Measurements from ENCODE around the gene APOBEC3H. TPM values are rescaled to one million over a fixed set of nuclear protein-coding genes. Genes with fewer than 3 reads are reported as not detected.
A peak's percentile ranks its signal among the peaks of the same experiment; 100 is the strongest.

Gene APOBEC3H
- polyA plus RNA-seq, 4 donors: 0.12 to 0.22 TPM; not detected in 2

DNA sequence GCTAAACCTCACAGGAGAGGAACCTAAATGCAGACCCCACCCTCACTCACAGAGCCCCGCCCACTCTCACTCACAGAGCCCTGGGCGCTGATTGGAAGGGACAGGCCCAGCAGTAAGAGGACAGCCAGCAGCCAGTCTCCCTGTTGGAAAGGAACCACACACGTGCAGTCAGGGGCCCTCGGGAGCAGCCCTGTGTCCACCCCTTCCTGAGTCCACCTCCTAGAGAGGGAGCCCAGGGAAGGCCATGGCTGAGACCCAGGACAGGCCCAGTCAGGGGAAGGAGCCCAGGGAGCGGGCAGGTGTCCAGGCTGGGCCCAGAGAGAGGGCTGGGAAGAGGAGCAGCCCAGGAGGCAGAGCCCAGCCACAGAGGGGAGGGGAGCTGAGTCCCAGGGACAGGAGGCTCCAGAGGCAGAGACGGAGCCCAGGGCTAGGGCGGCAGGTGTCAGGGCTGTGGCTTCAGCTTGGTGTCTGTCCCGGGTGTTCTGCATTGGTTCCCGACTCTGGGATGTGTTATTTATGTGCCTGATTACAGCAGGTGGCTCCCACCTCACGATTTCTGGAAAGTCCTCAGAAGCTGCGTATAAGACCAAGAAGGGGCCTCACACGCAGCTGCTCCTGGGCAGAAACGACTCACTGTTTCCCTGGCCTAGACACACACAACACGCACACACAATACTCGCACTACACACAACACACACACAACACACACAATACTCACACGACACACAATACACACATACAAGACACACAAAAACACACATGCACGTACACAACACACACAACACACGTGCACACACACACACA lies 9.0 kb upstream of the APOBEC3H start:
- Histone ChIP-seq H3K4me1 (ENCODE audit: control insufficient read depth in 3 of 3, insufficient read depth in 2 of 3, low read depth in 1 of 3, low read length in 2 of 3) (no peaks in the 10 kb centered on the region), H3K4me3 (ENCODE audit: low read depth in 1 of 3, low read length in 3 of 3) (no peak overlapping the region), H3K27ac (ENCODE audit: low read depth in 1 of 3, low read length in 2 of 3) (no peak overlapping the region), H3K27me3 (ENCODE audit: control insufficient read depth in 3 of 3, insufficient read depth in 3 of 3, low read length in 3 of 3) (peaks cover 0 to 2% (median 0%) of the 10 kb centered on the region in 3 donors), H3K36me3 (ENCODE audit: control insufficient read depth in 3 of 3, insufficient read depth in 2 of 3, low read depth in 1 of 3, low read length in 3 of 3) (no peaks in the 10 kb centered on the region), H3K9me3 (ENCODE audit: control insufficient read depth in 2 of 2, insufficient read depth in 1 of 2, low read depth in 1 of 2, low read length in 1 of 2) (no peaks in the 10 kb centered on the region)
- DNase-seq: no peak
- 46 to 60% (median 58%) methylated on average over 15 to 18 of the region's 18 CpGs for WGBS, 3 donors
- no peak for FAIRE-seq

DNA sequence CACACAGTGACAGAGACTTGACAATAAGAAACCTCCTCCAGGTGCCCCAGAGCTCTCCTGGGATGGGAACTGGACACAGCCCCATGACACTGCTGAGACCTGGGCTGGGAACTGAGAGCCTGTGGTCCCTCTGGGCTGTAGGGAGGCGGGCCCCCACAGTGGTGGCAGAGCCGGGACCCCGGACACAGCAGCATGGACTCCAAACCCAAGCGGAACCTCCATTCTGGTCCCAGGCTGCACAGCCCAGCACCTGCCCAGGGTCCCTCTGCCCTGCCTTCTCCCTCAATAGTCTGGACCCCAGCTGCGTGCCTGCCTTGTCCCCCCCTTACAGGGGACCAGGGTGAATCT lies 8.4 kb upstream of the APOBEC3H start:
- Histone ChIP-seq H3K9me3 (ENCODE audit: control insufficient read depth in 2 of 2, insufficient read depth in 1 of 2, low read depth in 1 of 2, low read length in 1 of 2) (no peaks in the 10 kb centered on the region), H3K4me3 (ENCODE audit: low read depth in 1 of 3, low read length in 3 of 3) (no peak overlapping the region), H3K4me1 (ENCODE audit: control insufficient read depth in 3 of 3, insufficient read depth in 2 of 3, low read depth in 1 of 3, low read length in 2 of 3) (no peaks in the 10 kb centered on the region), H3K27me3 (ENCODE audit: control insufficient read depth in 3 of 3, insufficient read depth in 3 of 3, low read length in 3 of 3) (peaks cover 0 to 2% (median 0%) of the 10 kb centered on the region in 3 donors), H3K27ac (ENCODE audit: low read depth in 1 of 3, low read length in 2 of 3) (no peak overlapping the region), H3K36me3 (ENCODE audit: control insufficient read depth in 3 of 3, insufficient read depth in 2 of 3, low read depth in 1 of 3, low read length in 3 of 3) (no peaks in the 10 kb centered on the region)
- 84 to 86% (median 85%) methylated on average over 5 of the region's 5 CpGs for WGBS, 3 donors
- DNase-seq (no peak), FAIRE-seq (no peak)

DNA sequence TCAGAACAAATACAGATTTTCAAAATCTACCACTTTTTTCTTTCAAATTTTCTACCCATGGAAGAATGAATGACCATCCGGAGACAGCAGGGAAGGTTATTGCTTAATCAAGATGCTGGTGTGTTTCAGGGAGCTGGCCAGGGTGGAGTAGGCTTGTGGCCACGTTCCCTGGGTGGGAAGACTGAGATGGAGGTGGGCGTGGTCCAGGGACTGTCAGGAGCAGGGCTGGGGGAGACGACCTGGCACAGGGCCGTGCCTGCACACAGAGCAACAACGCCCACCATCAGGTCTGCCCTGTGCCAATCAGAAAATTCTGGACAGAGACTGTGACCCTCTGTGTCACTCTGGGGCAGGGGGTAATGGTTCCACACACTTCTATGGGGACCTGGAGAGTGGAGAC lies 7.1 kb upstream of the APOBEC3H start:
- peaks cover 0 to 2% (median 0%) of the 10 kb centered on the region in 3 donors for H3K27me3 ChIP-seq (ENCODE audit: control insufficient read depth in 3 of 3, insufficient read depth in 3 of 3, low read length in 3 of 3)
- no peak for FAIRE-seq
- peak overlapping the region in 2 of 3 donors; percentile 27 to 82 for H3K27ac ChIP-seq (ENCODE audit: low read depth in 1 of 3, low read length in 2 of 3)
- 45 to 68% (median 67%) methylated on average over 5 to 6 of the region's 6 CpGs for WGBS, 3 donors
- H3K4me3 ChIP-seq (ENCODE audit: low read depth in 1 of 3, low read length in 3 of 3): no peak overlapping the region
- H3K36me3 ChIP-seq (ENCODE audit: control insufficient read depth in 3 of 3, insufficient read depth in 2 of 3, low read depth in 1 of 3, low read length in 3 of 3): no peaks in the 10 kb centered on the region
- H3K9me3 ChIP-seq (ENCODE audit: control insufficient read depth in 2 of 2, insufficient read depth in 1 of 2, low read depth in 1 of 2, low read length in 1 of 2): no peaks in the 10 kb centered on the region
- H3K4me1 ChIP-seq (ENCODE audit: control insufficient read depth in 3 of 3, insufficient read depth in 2 of 3, low read depth in 1 of 3, low read length in 2 of 3): no peaks in the 10 kb centered on the region
- no peak for DNase-seq

DNA sequence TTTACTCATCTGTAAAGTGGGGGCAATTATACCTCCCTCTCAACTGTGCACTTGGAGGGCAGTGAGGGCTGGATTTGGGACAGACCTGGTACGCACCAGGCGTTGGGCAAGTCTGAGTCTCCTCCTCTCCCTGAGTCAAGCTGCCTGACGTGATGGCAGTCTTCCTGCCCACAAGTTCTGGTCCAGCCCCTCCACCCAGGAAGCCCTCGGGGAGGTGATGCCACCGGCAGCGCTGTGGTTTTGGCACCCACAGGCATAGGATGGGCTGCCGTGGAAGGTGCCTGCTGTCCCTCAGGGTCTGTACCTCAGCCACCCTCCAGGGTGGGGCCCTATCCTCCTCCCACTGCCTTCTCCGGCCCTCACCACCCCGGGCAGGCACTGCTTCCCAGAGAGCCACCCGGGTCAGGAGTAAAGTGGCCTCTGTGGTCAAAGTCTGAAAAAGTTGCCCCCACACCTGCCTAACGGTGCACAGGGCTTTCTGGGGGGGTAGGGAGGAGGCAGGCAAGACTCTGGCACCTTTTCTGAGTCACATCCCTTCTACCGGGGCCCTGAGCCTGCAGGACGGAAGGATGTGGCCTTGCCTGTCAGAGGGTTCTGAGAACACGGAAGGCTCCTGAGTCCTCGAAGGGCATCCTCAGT lies 6.5 kb upstream of the APOBEC3H start:
- peak in 1 of 2 donors; percentile 59 for DNase-seq
- Histone ChIP-seq H3K9me3 (ENCODE audit: control insufficient read depth in 2 of 2, insufficient read depth in 1 of 2, low read depth in 1 of 2, low read length in 1 of 2) (no peaks in the 10 kb centered on the region), H3K4me1 (ENCODE audit: control insufficient read depth in 3 of 3, insufficient read depth in 2 of 3, low read depth in 1 of 3, low read length in 2 of 3) (no peaks in the 10 kb centered on the region), H3K27ac (ENCODE audit: low read depth in 1 of 3, low read length in 2 of 3) (peak overlapping the region in 2 of 3 donors; percentile 27 to 82), H3K27me3 (ENCODE audit: control insufficient read depth in 3 of 3, insufficient read depth in 3 of 3, low read length in 3 of 3) (peaks cover 0 to 2% (median 0%) of the 10 kb centered on the region in 3 donors), H3K36me3 (ENCODE audit: control insufficient read depth in 3 of 3, insufficient read depth in 2 of 3, low read depth in 1 of 3, low read length in 3 of 3) (no peaks in the 10 kb centered on the region), H3K4me3 (ENCODE audit: low read depth in 1 of 3, low read length in 3 of 3) (no peak overlapping the region)
- FAIRE-seq: no peak
- 48 to 57% (median 49%) methylated on average over 15 of the region's 15 CpGs for WGBS, 3 donors

DNA sequence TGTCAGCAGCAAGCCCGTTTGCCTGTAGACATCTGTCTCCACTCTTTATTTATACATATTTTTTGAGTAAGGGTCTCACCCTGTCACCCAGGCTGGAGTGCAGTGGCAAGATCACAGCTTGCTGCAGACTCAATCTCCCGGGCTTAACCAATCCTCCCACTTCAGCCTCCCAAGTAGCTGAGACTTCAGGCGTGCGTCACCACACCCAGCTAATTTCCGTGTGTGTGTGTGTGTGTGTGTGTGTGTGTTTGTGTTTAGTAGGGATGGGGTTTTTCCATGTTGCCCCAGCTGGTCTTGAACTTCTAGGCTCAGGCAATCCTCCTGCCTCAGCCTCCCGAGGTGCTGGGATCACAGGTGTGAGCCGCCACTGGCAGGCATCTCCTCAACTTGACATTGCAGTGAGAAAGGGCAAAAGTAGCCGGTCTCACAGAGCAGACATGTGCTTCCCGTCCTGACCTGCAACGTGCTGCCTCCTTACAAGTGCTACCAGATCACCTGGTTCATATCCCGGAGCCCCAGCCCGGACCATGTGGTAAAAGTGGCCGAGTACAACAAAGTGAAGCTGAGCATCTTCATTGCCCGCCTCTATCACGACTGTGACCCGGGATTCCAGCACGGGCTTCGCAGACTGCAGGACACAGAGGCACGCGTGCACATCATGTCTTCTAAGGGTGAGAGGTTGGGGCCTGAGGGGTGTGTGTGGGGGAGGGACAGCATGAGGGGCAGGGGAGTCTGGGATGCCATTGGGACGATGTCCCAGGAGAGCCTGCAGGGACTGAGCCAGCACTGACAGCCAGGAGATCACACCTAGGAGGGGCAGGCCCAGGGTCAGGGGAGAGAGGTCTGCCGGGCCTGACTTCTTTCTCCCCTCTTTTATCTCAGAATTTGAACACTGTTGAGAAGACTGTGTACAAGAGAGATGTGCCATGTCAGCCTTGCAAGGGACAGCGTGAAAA lies 5.6 kb upstream of the APOBEC3H start:
- no peaks in the 10 kb centered on the region for H3K9me3 ChIP-seq (ENCODE audit: control insufficient read depth in 2 of 2, insufficient read depth in 1 of 2, low read depth in 1 of 2, low read length in 1 of 2)
- H3K4me3 ChIP-seq (ENCODE audit: low read depth in 1 of 3, low read length in 3 of 3): no peak overlapping the region
- WGBS, 3 donors: 71 to 78% (median 76%) methylated on average over 22 to 23 of the region's 23 CpGs
- H3K36me3 ChIP-seq (ENCODE audit: control insufficient read depth in 3 of 3, insufficient read depth in 2 of 3, low read depth in 1 of 3, low read length in 3 of 3): no peaks in the 10 kb centered on the region
- peak overlapping the region in 2 of 3 donors; percentile 21 to 82 for H3K27ac ChIP-seq (ENCODE audit: low read depth in 1 of 3, low read length in 2 of 3)
- H3K4me1 ChIP-seq (ENCODE audit: control insufficient read depth in 3 of 3, insufficient read depth in 2 of 3, low read depth in 1 of 3, low read length in 2 of 3): no peaks in the 10 kb centered on the region
- DNase-seq (no peak), FAIRE-seq (no peak)
- H3K27me3 ChIP-seq (ENCODE audit: control insufficient read depth in 3 of 3, insufficient read depth in 3 of 3, low read length in 3 of 3): peaks cover 0 to 2% (median 0%) of the 10 kb centered on the region in 3 donors

DNA sequence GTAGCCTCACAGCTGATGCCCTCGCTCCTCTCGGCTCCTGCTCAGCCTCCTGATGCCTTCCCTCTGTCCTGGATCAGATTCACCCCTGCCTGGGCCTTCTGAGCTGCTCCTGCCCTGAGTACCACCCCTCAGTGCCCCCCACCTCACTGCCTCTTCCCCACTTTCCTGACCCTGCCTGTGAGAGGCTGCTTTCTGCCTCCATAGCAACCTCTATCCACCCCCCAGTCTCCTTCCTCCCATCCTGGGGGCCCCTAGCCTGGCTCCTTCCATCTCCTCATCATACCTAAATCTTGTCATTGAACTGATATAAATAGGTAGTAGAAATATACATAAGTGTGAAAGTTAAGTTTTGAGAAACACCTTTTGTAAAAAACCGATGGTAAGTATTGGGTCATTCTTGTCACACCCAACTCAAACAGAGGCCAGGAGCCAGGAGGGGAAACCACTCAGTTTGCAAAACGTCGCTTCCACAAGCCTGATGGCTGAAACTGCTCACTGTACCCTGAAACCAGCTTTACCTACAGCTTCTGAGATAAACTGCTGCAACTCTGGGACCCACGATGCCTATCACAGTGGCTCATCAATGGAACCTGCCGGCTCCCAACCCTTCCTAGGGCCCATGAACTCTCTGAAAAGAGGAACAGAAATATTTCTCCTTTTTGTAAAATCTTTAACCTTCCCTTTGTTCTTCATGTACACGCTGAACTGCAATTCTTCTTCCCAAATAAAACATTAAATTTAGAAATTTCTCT lies 4.8 kb upstream of the APOBEC3H start:
- Histone ChIP-seq H3K4me1 (ENCODE audit: control insufficient read depth in 3 of 3, insufficient read depth in 2 of 3, low read depth in 1 of 3, low read length in 2 of 3) (no peaks in the 10 kb centered on the region), H3K4me3 (ENCODE audit: low read depth in 1 of 3, low read length in 3 of 3) (no peak overlapping the region), H3K27me3 (ENCODE audit: control insufficient read depth in 3 of 3, insufficient read depth in 3 of 3, low read length in 3 of 3) (peaks cover 0 to 2% (median 0%) of the 10 kb centered on the region in 3 donors), H3K27ac (ENCODE audit: low read depth in 1 of 3, low read length in 2 of 3) (no peak overlapping the region), H3K36me3 (ENCODE audit: control insufficient read depth in 3 of 3, insufficient read depth in 2 of 3, low read depth in 1 of 3, low read length in 3 of 3) (no peaks in the 10 kb centered on the region), H3K9me3 (ENCODE audit: control insufficient read depth in 2 of 2, insufficient read depth in 1 of 2, low read depth in 1 of 2, low read length in 1 of 2) (no peaks in the 10 kb centered on the region)
- no peak for FAIRE-seq
- no peak for DNase-seq
- 40 to 63% (median 61%) methylated on average over 8 of the region's 8 CpGs for WGBS, 3 donors

DNA sequence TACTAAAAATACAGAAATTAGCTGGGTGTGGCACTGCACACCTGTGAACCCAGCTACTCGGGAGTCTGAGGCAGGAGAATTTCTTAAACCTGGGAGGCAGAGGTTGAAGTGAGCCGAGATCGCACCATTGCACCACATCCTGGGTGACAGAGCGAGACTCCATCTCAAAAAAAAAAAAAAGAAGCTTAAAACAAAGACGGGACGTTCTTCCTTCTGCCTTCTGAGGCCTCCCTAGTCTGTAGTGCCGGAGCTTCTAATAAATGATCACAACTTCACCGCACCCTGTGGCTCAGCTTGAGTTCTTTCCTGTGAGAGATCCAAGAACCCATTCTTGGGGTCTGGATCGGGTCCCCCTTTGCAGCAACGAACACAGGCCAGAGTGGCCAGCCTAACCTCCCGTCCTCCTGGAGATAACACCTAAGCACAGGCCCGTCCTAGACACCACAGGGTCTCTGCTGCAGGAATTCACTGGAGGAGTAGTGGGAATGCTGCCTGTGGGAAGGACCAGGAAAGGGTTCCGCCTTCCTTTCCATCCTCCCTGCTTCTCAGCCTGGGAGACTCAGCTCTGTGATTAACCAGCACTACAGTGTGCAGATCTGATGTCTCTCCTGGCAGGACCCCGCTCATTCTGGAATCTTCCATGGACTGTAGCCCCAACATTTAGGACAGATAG lies 2.2 kb upstream of the APOBEC3H start:
- DNase-seq (peak in 1 of 2 donors; percentile 23), FAIRE-seq (no peak)
- Histone ChIP-seq H3K27me3 (ENCODE audit: control insufficient read depth in 3 of 3, insufficient read depth in 3 of 3, low read length in 3 of 3) (peaks cover 0 to 2% (median 0%) of the 10 kb centered on the region in 3 donors), H3K36me3 (ENCODE audit: control insufficient read depth in 3 of 3, insufficient read depth in 2 of 3, low read depth in 1 of 3, low read length in 3 of 3) (no peaks in the 10 kb centered on the region), H3K9me3 (ENCODE audit: control insufficient read depth in 2 of 2, insufficient read depth in 1 of 2, low read depth in 1 of 2, low read length in 1 of 2) (no peaks in the 10 kb centered on the region), H3K4me3 (ENCODE audit: low read depth in 1 of 3, low read length in 3 of 3) (no peak overlapping the region), H3K27ac (ENCODE audit: low read depth in 1 of 3, low read length in 2 of 3) (peak overlapping the region in 1 of 3 donors; percentile 39), H3K4me1 (ENCODE audit: control insufficient read depth in 3 of 3, insufficient read depth in 2 of 3, low read depth in 1 of 3, low read length in 2 of 3) (no peaks in the 10 kb centered on the region)
- 70 to 84% (median 80%) methylated on average over 14 of the region's 14 CpGs for WGBS, 3 donors

All from small intestine (tissue), 7 donors.